ENCODE results near the gene MC1R.
"Not testable (repeated sequence)": the region's sequence is repeated elsewhere in the genome, so short reads cannot be mapped to it uniquely, and the experiment has no call there.

MC1R gene

GRCh38 chr16:89911375-89911774, 7.3 kb upstream of the MC1R start:
- TF ChIP-seq ZFX (IDR thresholded peaks at IDR 0.05) (no peak), CTCF (conservative IDR thresholded peaks at IDR 0.05) (no peak)
- H3K27ac ChIP-seq, result no peak overlapping the region

GRCh38 chr16:89912143-89912542, 6.5 kb upstream of the MC1R start:
- no peak for TF ChIP-seq CTCF (conservative IDR thresholded peaks at IDR 0.05)
- TF ChIP-seq ZFX (IDR thresholded peaks at IDR 0.05), result no peak

GRCh38 chr16:89912627-89913026, 6.0 kb upstream of the MC1R start:
- no peak overlapping the region for H3K27ac ChIP-seq
- TF ChIP-seq ZFX (IDR thresholded peaks at IDR 0.05) (no peak), CTCF (conservative IDR thresholded peaks at IDR 0.05) (no peak)

More at GRCh38 chr16:89912143-89912542, 6.5 kb upstream of the MC1R start:
- no peak overlapping the region for H3K27ac ChIP-seq

- TF ChIP-seq ZFX (IDR thresholded peaks at IDR 0.05) (no peak), CTCF (conservative IDR thresholded peaks at IDR 0.05) (no peak)
- H3K27ac ChIP-seq, result no peak overlapping the region
These were observed 5.0 kb upstream of the MC1R start for GRCh38 chr16:89913408-89914387.

- H3K27ac ChIP-seq, result not testable (repeated sequence)
These were observed 3.9 kb upstream of the MC1R start for GRCh38 chr16:89914642-89915285.

GRCh38 chr16:89915303-89916232, 3.1 kb upstream of the MC1R start:
- H3K27ac ChIP-seq, result no peak overlapping the region

More at GRCh38 chr16:89915303-89916232, 3.1 kb upstream of the MC1R start:
- TF ChIP-seq CTCF (conservative IDR thresholded peaks at IDR 0.05) (no peak), ZFX (IDR thresholded peaks at IDR 0.05) (no peak)
